H1 (cell line): ENCODE results near the gene DPP10. TPM values are rescaled to one million over a fixed set of nuclear protein-coding genes. Genes with fewer than 3 reads are reported as not detected.

Experiments
- CHD7 ChIP-seq: fragments of 300-600 bp; sonication (generic); IDR thresholded peaks from 2 replicates; pipeline ENCODE4 v1.7.1; 2012; ENCODE audit warnings: low read length, moderate library complexity, mild to moderate bottlenecking, inconsistent platforms; ENCODE audit not compliant: insufficient replicate concordance
- RXRA ChIP-seq: IDR thresholded peaks from 2 replicates; pipeline ENCODE4 v1.6.1; 2011; ENCODE audit warnings: low read depth, mild to moderate bottlenecking, low read length, moderate library complexity; ENCODE audit not compliant: insufficient read depth
- polyA plus RNA-seq, 7 experiments: library from polyadenylated mRNA; depleted of rRNA in 3 of 7; stranded (reverse) in 5 of 7; unstranded in 2 of 7; fragments of >200 nt in 5 of 7; fragments of 200-250 nt in 2 of 7; gene quantifications; 1 replicate in 5 of 7; 2 replicates in 1 of 7; 4 replicates in 1 of 7; pipeline versions ENCODE4 v1.2.1 to v1.2.3, GENCODE V29; 2011 to 2013; ENCODE audit warnings: missing spikeins in 2 of 7, mixed read lengths in 2 of 7
- total RNA-seq: library from RNA; stranded (reverse); fragmentation: NEBNext Ultra II Directional; extraction: Animal tissue kit (Norgen Biotek cat#: 25700); gene quantifications from 2 replicates; pipeline ENCODE4 v1.2.1, GENCODE V29; 2021

Gene DPP10
- total and polyA plus RNA-seq, 2 of the 8 experiments (the other 6 are each of a cell fraction or from before 2014, with no cell fraction given) = 3.3 to 7.2 TPM

GRCh38 chr2:115848192-115848591 lies 1405.8 kb downstream of the DPP10 start (continued):
- TF ChIP-seq CHD7 = no peak
- TF ChIP-seq RXRA = no peak
